ENCODE data around the gene CRCP. TPM values are rescaled to one million over a fixed set of nuclear protein-coding genes. Genes with fewer than 3 reads are reported as not detected.
A peak's percentile ranks its signal among the peaks of the same experiment; 100 is the strongest.

CRCP gene
- total RNA-seq, 2 experiments from 2014 or later = 25.5 to 25.9 TPM

- ChIA-PET POLR2A (no interaction called here), CTCF (interaction anchor here (1.0 kb wide), 1 partner anchor 7 kb away, joined by 3 read pairs; no protein-coding TSS in a partner anchor)
- Mint-ChIP-seq H3K9me3 (no peaks in the 10 kb centered on the region), H3K27me3 (no peaks in the 10 kb centered on the region), H3K4me1 (ENCODE audit: low read depth) (peaks cover 13% of the 10 kb centered on the region), H3K27ac (peak overlapping the region; percentile 5), H3K4me3 (peak overlapping the region; percentile 79), H3K36me3 (ENCODE audit: low read depth) (peaks cover 2% of the 10 kb centered on the region)
- no peak for ATAC-seq
- intact Hi-C loops (cut with micrococcal nuclease) = no loop called here
- TF ChIP-seq CTCF (IDR thresholded peaks at IDR 0.05) = no peak
- DNase-seq = no peak
These were observed 38.0 kb upstream of the CRCP start for GRCh38 chr7:66076462-66077329.

- TF ChIP-seq CTCF (IDR thresholded peaks at IDR 0.05) = no peak
- no peaks in the 10 kb centered on the region for H3K27me3 Mint-ChIP-seq
- no peaks in the 10 kb centered on the region for H3K9me3 Mint-ChIP-seq
- ChIA-PET POLR2A (no interaction called here), CTCF (no interaction called here)
- no peak overlapping the region for H3K27ac Mint-ChIP-seq
- intact Hi-C loops (cut with micrococcal nuclease) = no loop called here
- no peak overlapping the region for H3K4me3 Mint-ChIP-seq
- H3K36me3 Mint-ChIP-seq (ENCODE audit: low read depth) = peaks cover 4% of the 10 kb centered on the region
- ATAC-seq (no peak), DNase-seq (no peak)
- peaks cover 13% of the 10 kb centered on the region for H3K4me1 Mint-ChIP-seq (ENCODE audit: low read depth)
These were observed 36.6 kb upstream of the CRCP start for GRCh38 chr7:66078067-66078466.

- no peak overlapping the region for H3K27ac Mint-ChIP-seq
- H3K9me3 Mint-ChIP-seq = no peaks in the 10 kb centered on the region
- ChIA-PET POLR2A (no interaction called here), CTCF (no interaction called here)
- H3K4me1 Mint-ChIP-seq (ENCODE audit: low read depth) = peaks cover 5% of the 10 kb centered on the region
- no peak for ATAC-seq
- intact Hi-C loops (cut with micrococcal nuclease) = no loop called here
- H3K36me3 Mint-ChIP-seq (ENCODE audit: low read depth) = peaks cover 5% of the 10 kb centered on the region
- no peaks in the 10 kb centered on the region for H3K27me3 Mint-ChIP-seq
- no peak overlapping the region for H3K4me3 Mint-ChIP-seq
- DNase-seq = no peak
- TF ChIP-seq CTCF (IDR thresholded peaks at IDR 0.05) = no peak
These were observed 32.6 kb upstream of the CRCP start for GRCh38 chr7:66082083-66082482.

GRCh38 chr7:66082886-66083415, 31.7 kb upstream of the CRCP start:
- Mint-ChIP-seq H3K36me3 (ENCODE audit: low read depth) (peaks cover 3% of the 10 kb centered on the region), H3K27me3 (no peaks in the 10 kb centered on the region), H3K27ac (no peak overlapping the region), H3K9me3 (no peaks in the 10 kb centered on the region), H3K4me1 (ENCODE audit: low read depth) (no peaks in the 10 kb centered on the region), H3K4me3 (no peak overlapping the region)
- CTCF ChIA-PET = no interaction called here
- ATAC-seq (no peak), DNase-seq (no peak)
- TF ChIP-seq CTCF (IDR thresholded peaks at IDR 0.05) = no peak
- POLR2A ChIA-PET = no interaction called here
- intact Hi-C loops (cut with micrococcal nuclease) = no loop called here

- no peak overlapping the region for H3K27ac Mint-ChIP-seq
- no peaks in the 10 kb centered on the region for H3K9me3 Mint-ChIP-seq
- CTCF ChIA-PET = interaction anchor here (0.9 kb wide), 1 partner anchor 7 kb away, joined by 3 read pairs; no protein-coding TSS in a partner anchor
These were observed 31.0 kb upstream of the CRCP start for GRCh38 chr7:66083677-66084076.

More at GRCh38 chr7:66083677-66084076, 31.0 kb upstream of the CRCP start:
- TF ChIP-seq CTCF (IDR thresholded peaks at IDR 0.05) = no peak
- Mint-ChIP-seq H3K4me3 (no peak overlapping the region), H3K27me3 (no peaks in the 10 kb centered on the region), H3K4me1 (ENCODE audit: low read depth) (no peaks in the 10 kb centered on the region), H3K36me3 (ENCODE audit: low read depth) (peaks cover 3% of the 10 kb centered on the region)
- intact Hi-C loops (cut with micrococcal nuclease) = no loop called here
- DNase-seq = no peak
- POLR2A ChIA-PET = no interaction called here
- no peak for ATAC-seq

Data from activated CD8-positive, alpha-beta T cell treated with anti-CD3 and anti-CD28 coated beads for 36 hours (primary cell).